Right atrium auricular region (tissue), 2 donors: Measurements from ENCODE around the gene PLXND1. TPM values are rescaled to one million over a fixed set of nuclear protein-coding genes. Genes with fewer than 3 reads are reported as not detected.

Experiments
- DNase-seq: peaks from one replicate; pipeline ENCODE4 v3.0.0-alpha.2; 2019; ENCODE audit warnings: low spot score
- H3K27ac ChIP-seq, 2 donors: fragments of 200-600 bp; sonication (generic); 1 replicate in 1 of 2; 2 replicates in 1 of 2; pipeline ENCODE4 v1.5.1; 2016 to 2019
- H3K27me3 ChIP-seq, 2 donors: fragments of 200-600 bp; sonication (generic); one replicate each; pipeline versions ENCODE4 v1.5.1 to v1.6.0; 2017 to 2019
- H3K36me3 ChIP-seq: fragments of 200-600 bp; sonication (generic); one replicate; pipeline ENCODE4 v1.5.1; 2016
- H3K4me1 ChIP-seq, 2 donors: fragments of 200-600 bp; sonication (generic); one replicate each; pipeline versions ENCODE4 v1.5.1 to v1.6.0; 2017 to 2019
- H3K4me3 ChIP-seq, 2 donors: fragments of 200-600 bp; sonication (generic); 1 replicate in 1 of 2; 2 replicates in 1 of 2; pipeline ENCODE4 v1.5.1; 2017 to 2019; ENCODE audit warnings: mild to moderate bottlenecking in 1 of 2, moderate library complexity in 1 of 2
- H3K9me3 ChIP-seq, 2 donors: fragments of 200-600 bp; sonication (generic); one replicate each; pipeline ENCODE4 v1.5.1; 2019
- CTCF ChIP-seq, 2 donors: fragments of 200-600 bp; sonication (generic); IDR thresholded peaks; one replicate each; pipeline ENCODE4 v1.5.1; 2019; ENCODE audit warnings: antibody characterized with exemption in 2 of 2
- total RNA-seq, 2 donors: library from RNA; depleted of rRNA; stranded (reverse); fragments of >200 nt; gene quantifications; one replicate each; pipeline ENCODE4 v1.1.0, GENCODE V29; 2016

The PLXND1 gene
- total RNA-seq, 2 donors from 2014 or later: 44.5 to 93.1 TPM

GRCh38 chr3:129583289-129583688 is 23.2 kb downstream of the PLXND1 start:
- DNase-seq: no peak
- no peaks in the 10 kb centered on the region for H3K27me3 ChIP-seq
- no peak overlapping the region for H3K27ac ChIP-seq
- no peak for TF ChIP-seq CTCF (IDR thresholded peaks at IDR 0.05)
- peaks cover 0 to 29% of the 10 kb centered on the region in 2 donors for H3K4me1 ChIP-seq
- H3K36me3 ChIP-seq: peaks cover 51% of the 10 kb centered on the region
- H3K4me3 ChIP-seq: no peak overlapping the region
- H3K9me3 ChIP-seq: no peaks in the 10 kb centered on the region

GRCh38 chr3:129582799-129583198 is 23.7 kb downstream of the PLXND1 start:
- peaks cover 0 to 29% of the 10 kb centered on the region in 2 donors for H3K4me1 ChIP-seq
- H3K9me3 ChIP-seq: no peaks in the 10 kb centered on the region
- TF ChIP-seq CTCF (IDR thresholded peaks at IDR 0.05): no peak
- H3K27ac ChIP-seq: no peak overlapping the region
- H3K36me3 ChIP-seq: peaks cover 54% of the 10 kb centered on the region
- DNase-seq: no peak
- no peaks in the 10 kb centered on the region for H3K27me3 ChIP-seq
- H3K4me3 ChIP-seq: no peak overlapping the region

GRCh38 chr3:129581623-129582022 is 24.9 kb downstream of the PLXND1 start:
- Histone ChIP-seq H3K36me3 (peaks cover 54% of the 10 kb centered on the region), H3K27ac (no peak overlapping the region), H3K4me3 (no peak overlapping the region), H3K27me3 (no peaks in the 10 kb centered on the region), H3K9me3 (no peaks in the 10 kb centered on the region), H3K4me1 (peaks cover 0 to 28% of the 10 kb centered on the region in 2 donors)
- no peak for DNase-seq
- TF ChIP-seq CTCF (IDR thresholded peaks at IDR 0.05): no peak

- no peak for DNase-seq
- Histone ChIP-seq H3K9me3 (no peaks in the 10 kb centered on the region), H3K4me3 (no peak overlapping the region), H3K36me3 (peaks cover 38% of the 10 kb centered on the region), H3K4me1 (peaks cover 0 to 33% of the 10 kb centered on the region in 2 donors), H3K27ac (no peak overlapping the region), H3K27me3 (no peaks in the 10 kb centered on the region)
- TF ChIP-seq CTCF (IDR thresholded peaks at IDR 0.05): no peak
Measured at GRCh38 chr3:129579991-129580390, 26.5 kb downstream of the PLXND1 start.

GRCh38 chr3:129577925-129578786 is 28.3 kb downstream of the PLXND1 start:
- no peak for TF ChIP-seq CTCF (IDR thresholded peaks at IDR 0.05)
- H3K27me3 ChIP-seq: no peaks in the 10 kb centered on the region
- H3K27ac ChIP-seq: peak overlapping the region; percentile 56 to 59
- no peak for DNase-seq
- no peaks in the 10 kb centered on the region for H3K9me3 ChIP-seq
- peaks cover 0 to 33% of the 10 kb centered on the region in 2 donors for H3K4me1 ChIP-seq
- H3K36me3 ChIP-seq: peaks cover 43% of the 10 kb centered on the region
- no peak overlapping the region for H3K4me3 ChIP-seq
